NT2/D1 (cell line): ENCODE measurements around the gene PLCB1.
"Not testable (repeated sequence)": the region's sequence is repeated elsewhere in the genome, so short reads cannot be mapped to it uniquely, and the experiment has no call there.

ENCODE experiments used
- SUZ12 ChIP-seq: IDR thresholded peaks from 2 replicates; pipeline ENCODE4 v1.6.1; 2011; ENCODE audit not compliant: insufficient read length, insufficient read depth; ENCODE audit errors: extremely low read depth
- YY1 ChIP-seq: IDR thresholded peaks from 2 replicates; pipeline ENCODE4 v1.6.1; 2011; ENCODE audit not compliant: insufficient read length, insufficient read depth
- ZNF274 ChIP-seq: IDR thresholded peaks from 2 replicates; pipeline ENCODE4 v1.6.1; 2011; ENCODE audit warnings: mild to moderate bottlenecking, low read depth, low read length

GRCh38 chr20:8644468-8644867 is 512.4 kb downstream of the PLCB1 start:
- not testable (repeated sequence) for TF ChIP-seq ZNF274, YY1, SUZ12
